MCF 10A (cell line): ENCODE data around the gene OR51B6. TPM values are rescaled to one million over a fixed set of nuclear protein-coding genes. Genes with fewer than 3 reads are reported as not detected.
A peak's percentile ranks its signal among the peaks of the same experiment; 100 is the strongest.

ENCODE experiments used
- BruUV-seq: library from RNA; stranded (reverse); fragments of 400-500 nt; replicated peaks from 2 replicates; lab custom pipeline; 2021; lab: Mats Ljungman, UMichigan
- CTCF ChIA-PET: fragments of 300-600 bp; sonication (Branson Sonifier 250); formaldehyde crosslinking; extraction: SDS; loops from one replicate; lab custom pipeline; 2021; ENCODE audit warnings: antibody characterized with exemption, inconsistent platforms; lab: Yijun Ruan, JAX
- POLR2A ChIA-PET: fragments of 300-600, 350-650 bp; sonication (Branson Sonifier 250); formaldehyde crosslinking; extraction: SDS; loops from one replicate; lab custom pipeline; 2020; ENCODE audit warnings: antibody characterized with exemption, inconsistent platforms; lab: Yijun Ruan, JAX
- DNase-seq: peaks from one replicate; pipeline ENCODE4 v3.0.0-alpha.2; 2018; ENCODE audit not compliant: unreplicated experiment
- H3K27ac Mint-ChIP-seq: one replicate; pipeline ENCODE4 v1.8.0; 2022; ENCODE audit warnings: mild to moderate bottlenecking, low read depth, mixed read lengths; ENCODE audit not compliant: unreplicated experiment
- H3K27me3 Mint-ChIP-seq: one replicate; pipeline ENCODE4 v1.8.0; 2022; ENCODE audit warnings: mixed read lengths; ENCODE audit not compliant: insufficient read depth, unreplicated experiment
- H3K36me3 Mint-ChIP-seq: one replicate; pipeline ENCODE4 v1.8.0; 2022; ENCODE audit warnings: mild to moderate bottlenecking, moderate library complexity, mixed read lengths; ENCODE audit not compliant: insufficient read depth, unreplicated experiment
- H3K4me1 Mint-ChIP-seq: one replicate; pipeline ENCODE4 v1.8.0; 2022; ENCODE audit warnings: mixed read lengths; ENCODE audit not compliant: insufficient read depth, unreplicated experiment
- H3K4me3 Mint-ChIP-seq: one replicate; pipeline ENCODE4 v1.8.0; 2022; ENCODE audit warnings: mild to moderate bottlenecking, moderate library complexity, mixed read lengths; ENCODE audit not compliant: unreplicated experiment
- H3K9me3 Mint-ChIP-seq: one replicate; pipeline ENCODE4 v1.8.0; 2022; ENCODE audit warnings: mixed read lengths; ENCODE audit not compliant: unreplicated experiment
- intact Hi-C: fragments of 100-400 bp; cut with micrococcal nuclease; formaldehyde crosslinking; loops from 2 replicates; pipeline ENCODE4 v1.14.1; 2022
- total RNA-seq: library from RNA; stranded (reverse); gene quantifications from 2 replicates; pipeline ENCODE4 v1.2.3, GENCODE V29; 2022
- TF ChIP-seq, protein P1 (sequence below): fragments of 200-600 bp; IDR thresholded peaks from one replicate; pipeline ENCODE4 v1.8.0; 2022; ENCODE audit warnings: antibody characterized with exemption, mild to moderate bottlenecking; ENCODE audit not compliant: unreplicated experiment

OR51B6 gene
- total RNA-seq, 1 experiment from 2014 or later, result not detected

DNA sequence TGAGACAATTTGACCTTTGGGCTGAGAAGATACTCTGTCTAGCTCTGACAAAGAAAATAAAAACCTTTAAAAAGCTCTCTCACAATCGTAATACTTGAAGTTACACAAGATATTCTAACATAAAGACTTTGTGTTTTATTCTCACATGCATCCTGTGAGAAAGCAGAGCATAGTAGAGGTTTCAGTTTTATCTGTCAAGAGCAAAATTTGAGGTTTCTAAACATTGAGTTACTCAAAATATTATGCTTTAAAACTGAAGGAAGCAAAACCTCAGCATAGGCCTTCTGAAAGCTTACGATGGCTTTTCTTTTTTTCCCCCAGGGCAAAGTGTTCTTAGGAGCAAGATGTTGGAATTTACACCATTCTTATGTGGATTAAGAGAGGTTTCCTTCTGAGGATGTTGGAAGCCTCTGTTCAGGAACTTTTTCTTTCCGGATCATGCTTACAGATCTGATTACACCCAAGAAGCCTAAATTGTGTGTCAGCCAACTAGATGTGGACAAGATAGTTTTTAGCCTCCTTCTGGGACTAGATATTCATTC, 17.3 kb downstream of the OR51B6 start:
- no peaks in the 10 kb centered on the region for H3K9me3 Mint-ChIP-seq
- peaks cover 37% of the 10 kb centered on the region for H3K27me3 Mint-ChIP-seq
- TF ChIP-seq, protein P1, sequence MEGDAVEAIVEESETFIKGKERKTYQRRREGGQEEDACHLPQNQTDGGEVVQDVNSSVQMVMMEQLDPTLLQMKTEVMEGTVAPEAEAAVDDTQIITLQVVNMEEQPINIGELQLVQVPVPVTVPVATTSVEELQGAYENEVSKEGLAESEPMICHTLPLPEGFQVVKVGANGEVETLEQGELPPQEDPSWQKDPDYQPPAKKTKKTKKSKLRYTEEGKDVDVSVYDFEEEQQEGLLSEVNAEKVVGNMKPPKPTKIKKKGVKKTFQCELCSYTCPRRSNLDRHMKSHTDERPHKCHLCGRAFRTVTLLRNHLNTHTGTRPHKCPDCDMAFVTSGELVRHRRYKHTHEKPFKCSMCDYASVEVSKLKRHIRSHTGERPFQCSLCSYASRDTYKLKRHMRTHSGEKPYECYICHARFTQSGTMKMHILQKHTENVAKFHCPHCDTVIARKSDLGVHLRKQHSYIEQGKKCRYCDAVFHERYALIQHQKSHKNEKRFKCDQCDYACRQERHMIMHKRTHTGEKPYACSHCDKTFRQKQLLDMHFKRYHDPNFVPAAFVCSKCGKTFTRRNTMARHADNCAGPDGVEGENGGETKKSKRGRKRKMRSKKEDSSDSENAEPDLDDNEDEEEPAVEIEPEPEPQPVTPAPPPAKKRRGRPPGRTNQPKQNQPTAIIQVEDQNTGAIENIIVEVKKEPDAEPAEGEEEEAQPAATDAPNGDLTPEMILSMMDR, result no peak
- no TSS peak for BruUV-seq
- H3K4me1 Mint-ChIP-seq, result no peaks in the 10 kb centered on the region
- peaks cover 4% of the 10 kb centered on the region for H3K36me3 Mint-ChIP-seq
- H3K27ac Mint-ChIP-seq, result no peak overlapping the region
- ChIA-PET CTCF (no interaction called here), POLR2A (no interaction called here)
- DNase-seq, result no peak
- intact Hi-C loops, result no loop called here
- H3K4me3 Mint-ChIP-seq, result no peak overlapping the region

DNA sequence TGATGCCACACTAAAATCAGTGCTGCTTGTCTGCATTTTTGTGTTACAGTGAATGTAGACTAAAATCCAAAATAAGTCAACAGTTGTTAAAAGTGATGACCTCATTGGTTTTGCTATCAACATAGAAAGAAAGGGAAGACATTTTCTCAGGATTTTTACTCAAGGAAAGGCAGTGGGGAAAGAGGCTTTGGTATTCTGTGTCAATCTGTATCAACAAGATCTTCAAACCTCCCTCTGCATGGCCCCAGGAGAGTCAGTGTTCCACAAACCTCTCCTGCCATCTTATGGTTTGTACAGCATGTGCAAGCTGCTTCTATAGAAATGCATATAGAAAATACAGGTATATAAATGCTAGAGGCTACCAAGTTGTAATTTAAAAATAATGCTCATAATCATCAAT, 18.5 kb downstream of the OR51B6 start:
- no TSS peak for BruUV-seq
- POLR2A ChIA-PET, result no interaction called here
- intact Hi-C loops, result no loop called here

DNA sequence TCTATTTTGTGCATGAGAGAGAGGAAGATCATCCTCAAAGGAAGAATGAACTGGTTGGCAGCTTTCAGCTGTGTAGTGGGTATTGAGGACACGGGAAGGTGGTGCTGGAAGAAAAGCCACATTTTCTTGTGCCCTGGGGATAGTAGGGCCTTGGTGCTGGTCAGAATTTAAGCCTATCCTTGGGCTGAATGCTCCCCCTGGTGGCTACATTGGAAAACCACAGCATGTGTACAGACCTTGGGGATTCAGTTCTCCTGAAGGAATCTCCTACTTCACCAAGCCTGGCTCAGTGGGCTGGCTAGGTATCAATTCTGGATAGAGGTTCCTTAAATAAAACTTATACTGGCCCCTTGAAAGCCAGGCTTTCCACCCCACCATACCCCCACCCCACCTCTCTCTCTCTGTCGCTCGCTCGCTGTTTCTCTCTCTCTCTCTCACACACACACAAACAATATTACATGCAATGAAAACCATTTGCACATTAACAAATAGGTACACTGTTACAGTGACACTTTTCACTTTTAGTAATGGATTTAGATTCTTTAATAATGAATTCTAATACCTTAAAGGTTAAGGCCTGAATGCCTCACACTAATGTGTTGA, 29.5 kb downstream of the OR51B6 start:
- TF ChIP-seq, protein P1, result peak; percentile 78
- CTCF ChIA-PET, result interaction anchor here (0.7 to 2.4 kb wide), 14 partner anchors 10 to 754 kb away, joined by 3 to 14 read pairs (median 5); no protein-coding TSS in a partner anchor
- Mint-ChIP-seq H3K4me3 (no peak overlapping the region), H3K4me1 (no peaks in the 10 kb centered on the region), H3K36me3 (no peaks in the 10 kb centered on the region), H3K27me3 (peaks cover 23% of the 10 kb centered on the region), H3K27ac (no peak overlapping the region), H3K9me3 (no peaks in the 10 kb centered on the region)
- no TSS peak for BruUV-seq
- peak; percentile 74 for DNase-seq
- POLR2A ChIA-PET, result no interaction called here
- intact Hi-C loops, result loop anchor here (1.0 to 10.0 kb wide), 6 partner anchors 90 to 1196 kb away; partner anchors contain the start of gene OR52N2

More for the DNA sequence above, 18.5 kb downstream of the OR51B6 start:
- Mint-ChIP-seq H3K4me3 (no peak overlapping the region), H3K9me3 (peaks cover 7% of the 10 kb centered on the region), H3K27ac (no peak overlapping the region), H3K4me1 (no peaks in the 10 kb centered on the region), H3K36me3 (peaks cover 4% of the 10 kb centered on the region), H3K27me3 (peaks cover 46% of the 10 kb centered on the region)
- DNase-seq, result peak; percentile 16
- CTCF ChIA-PET, result interaction anchor here (2.0 kb wide), 1 partner anchor 10 kb away, joined by 8 read pairs; no protein-coding TSS in a partner anchor
- TF ChIP-seq, protein P1, result peak; percentile 11

DNA sequence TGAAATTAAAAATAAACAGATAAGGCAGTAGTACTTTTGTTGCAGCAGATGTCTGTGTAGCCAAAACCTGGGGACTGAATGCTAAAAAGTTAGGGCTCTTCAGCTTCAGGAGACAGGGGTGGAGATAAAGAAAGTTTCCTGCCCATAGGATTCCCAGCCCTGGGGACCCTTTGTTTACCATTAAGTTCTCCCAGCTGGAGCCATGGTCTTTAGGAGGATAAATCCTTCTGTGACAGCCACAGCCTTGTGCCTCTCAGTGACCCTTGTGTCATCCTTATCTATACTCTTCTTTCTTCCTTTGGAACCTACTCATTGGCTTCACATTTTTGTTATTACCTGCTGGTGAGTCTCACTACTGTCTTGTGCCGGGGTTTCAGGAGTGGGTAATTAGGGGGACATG, 32.3 kb downstream of the OR51B6 start, which contains the start of gene OR51M1:
Gene OR51M1 (plus strand): TSS at position 237 of the 400 bp plus-strand sequence. CDS start 5,587 bp downstream, outside the sequence.
- intact Hi-C loops, result loop anchor here (10.0 kb wide), 1 partner anchor 1199 kb away; no protein-coding TSS in a partner anchor
- CTCF ChIA-PET, result interaction anchor here (0.7 kb wide), 1 partner anchor 153 kb away, joined by 3 read pairs; no protein-coding TSS in a partner anchor
- no peak within 1 kb of the TSS for H3K4me3 Mint-ChIP-seq

More for the DNA sequence above, 32.3 kb downstream of the OR51B6 start, which contains the start of gene OR51M1:
- Mint-ChIP-seq H3K27ac (no peak within 1 kb of the TSS), H3K9me3 (no peaks in the 10 kb centered on the region), H3K36me3 (no peaks in the 10 kb centered on the region), H3K27me3 (peaks cover 23% of the 10 kb centered on the region), H3K4me1 (no peaks in the 10 kb centered on the region)
- POLR2A ChIA-PET, result no interaction called here
- BruUV-seq, result no TSS peak
- DNase-seq, result no peak
- TF ChIP-seq, protein P1, result no peak
